HCT116 (cell line): Measurements from ENCODE around the gene TSPAN5. TPM values are rescaled to one million over a fixed set of nuclear protein-coding genes. Genes with fewer than 3 reads are reported as not detected.

ENCODE experiments used
- ATAC-seq: fragments of 200-7000 bp; cut with Tn5 transposase; 2 replicates; pipeline ENCODE4 v1.9.1; 2020; ENCODE audit warnings: mild to moderate bottlenecking, moderate library complexity
- BruUV-seq: library from RNA; stranded (reverse); fragments of 400-500 nt; replicated peaks from 2 replicates; lab custom pipeline; 2021; lab: Mats Ljungman, UMichigan
- CTCF ChIA-PET: fragments of 300-600 bp; sonication (Branson Sonifier 250); formaldehyde crosslinking; loops from one replicate; lab custom pipeline; 2021; ENCODE audit warnings: antibody characterized with exemption; lab: Charles Lee
- POLR2A ChIA-PET: fragments of 300-600, 350-600 bp; sonication (Branson Sonifier 250); formaldehyde crosslinking; loops from one replicate; lab custom pipeline; 2021; ENCODE audit warnings: antibody characterized with exemption; lab: Charles Lee
- RAD21 ChIA-PET, 2 experiments: fragments of 300-600 bp; sonication (Branson Sonifier 250); formaldehyde crosslinking; loops; one replicate each; lab custom pipeline; 2023; ENCODE audit warnings: low total read pairs in 2 of 2; ENCODE audit not compliant: uncharacterized antibody in 2 of 2, unreplicated experiment in 2 of 2, low non-redundant PET in 1 of 2; lab: Charles Lee
- DNase-seq: peaks from one replicate; pipeline ENCODE4 v3.0.0-alpha.2; 2010; ENCODE audit warnings: low read depth, low spot score
- H2AFZ ChIP-seq: fragments of 200-600 bp; shearing (Covaris generic), sonication (generic); 2 replicates; pipeline ENCODE4 v1.6.1; 2017; ENCODE audit warnings: low read depth, mixed run types, mixed read lengths, antibody characterized with exemption, low read length; ENCODE audit not compliant: poor library complexity, severe bottlenecking
- H3K27ac ChIP-seq: 2 replicates; pipeline ENCODE4 v1.5.1; 2012; ENCODE audit warnings: low read depth, low read length
- H3K27me3 ChIP-seq: fragments of 200-600 bp; sonication (generic); 2 replicates; pipeline ENCODE4 v1.6.1; 2016; ENCODE audit warnings: mixed run types, low read length, mixed read lengths; ENCODE audit not compliant: insufficient read depth
- H3K36me3 ChIP-seq, 2 experiments: fragments of 200-500 bp in 1 of 2; fragments of 200-600 bp in 1 of 2; sonication (Bioruptor generic) in 1 of 2; sonication (generic) in 1 of 2; 2 replicates each; pipeline versions ENCODE4 v1.5.1 to v1.6.1; 2014 to 2016; ENCODE audit warnings: low read length in 2 of 2, inconsistent platforms in 1 of 2, mixed read lengths in 1 of 2, mixed run types in 1 of 2; ENCODE audit not compliant: insufficient read depth in 2 of 2, control insufficient read depth in 1 of 2
- H3K4me1 ChIP-seq, 2 experiments: fragments of 200-600 bp in 1 of 2; sonication (generic) in 1 of 2; 2 replicates each; pipeline versions ENCODE4 v1.5.1 to v1.6.1; 2012 to 2017; ENCODE audit warnings: low read length in 2 of 2, inconsistent platforms in 1 of 2, mild to moderate bottlenecking in 1 of 2, mixed read lengths in 1 of 2, mixed run types in 1 of 2, moderate library complexity in 1 of 2; ENCODE audit not compliant: insufficient read depth in 2 of 2, control insufficient read depth in 1 of 2
- H3K4me2 ChIP-seq: fragments of 200-600 bp; sonication (generic); 2 replicates; pipeline ENCODE4 v1.6.1; 2017; ENCODE audit warnings: mixed run types, low read length, mixed read lengths
- H3K4me3 ChIP-seq, 2 experiments: fragments of 200-600 bp in 1 of 2; sonication (generic) in 1 of 2; replicated peaks in 1 of 2; 2 replicates each; pipeline ENCODE4 v1.5.1; 2011 to 2016; ENCODE audit warnings: low read length in 2 of 2, control low read depth in 1 of 2, low read depth in 1 of 2, mild to moderate bottlenecking in 1 of 2, mixed read lengths in 1 of 2, mixed run types in 1 of 2
- H3K79me2 ChIP-seq: fragments of 200-600 bp; sonication (generic); 2 replicates; pipeline ENCODE4 v1.6.1; 2017; ENCODE audit warnings: mild to moderate bottlenecking, mixed run types, low read length, moderate library complexity, mixed read lengths; ENCODE audit not compliant: insufficient read depth
- H3K9ac ChIP-seq: fragments of 200-600 bp; sonication (generic); 2 replicates; pipeline ENCODE4 v1.6.1; 2016; ENCODE audit warnings: low read length, mixed read lengths
- H3K9me2 ChIP-seq: fragments of 200-600 bp; sonication (generic), shearing (Covaris generic); 2 replicates; pipeline ENCODE4 v1.6.1; 2017; ENCODE audit warnings: mixed run types, mild to moderate bottlenecking, moderate library complexity; ENCODE audit not compliant: insufficient read depth
- H3K9me3 ChIP-seq, 2 experiments: fragments of 200-500 bp in 1 of 2; fragments of 200-600 bp in 1 of 2; sonication (Bioruptor generic) in 1 of 2; sonication (generic) in 1 of 2; 2 replicates each; pipeline ENCODE4 v1.6.1; 2014 to 2017; ENCODE audit warnings: low read length in 2 of 2, mixed read lengths in 2 of 2, inconsistent platforms in 1 of 2, low read depth in 1 of 2, mild to moderate bottlenecking in 1 of 2, mixed run types in 1 of 2, moderate library complexity in 1 of 2; ENCODE audit not compliant: control insufficient read depth in 1 of 2, insufficient read depth in 1 of 2
- H4K20me1 ChIP-seq: fragments of 200-600 bp; sonication (generic), shearing (Covaris generic); 2 replicates; pipeline ENCODE4 v1.6.1; 2017; ENCODE audit warnings: mixed run types, mild to moderate bottlenecking, moderate library complexity; ENCODE audit not compliant: insufficient read depth
- CBX3 ChIP-seq: IDR thresholded peaks from 2 replicates; pipeline ENCODE4 v1.6.1; 2012; ENCODE audit warnings: low read depth
- CEBPB ChIP-seq: IDR thresholded peaks from 2 replicates; pipeline ENCODE4 v1.6.1; 2012; ENCODE audit warnings: low read depth
- CTCF ChIP-seq, 3 experiments: fragments of 200-600 bp in 1 of 3; sonication (generic) in 1 of 3; IDR thresholded peaks in 2 of 3; conservative IDR thresholded peaks in 1 of 3; 2 replicates each; pipeline ENCODE4 v1.5.1; 2012 to 2017; ENCODE audit warnings: low read depth in 2 of 3, low read length in 2 of 3, antibody characterized with exemption in 1 of 3, borderline replicate concordance in 1 of 3, control low read depth in 1 of 3, mild to moderate bottlenecking in 1 of 3, mixed read lengths in 1 of 3, mixed run types in 1 of 3, moderate library complexity in 1 of 3; ENCODE audit not compliant: insufficient read depth in 1 of 3
- EZH2phosphoT487 ChIP-seq: fragments of 200-600 bp; IDR thresholded peaks from 2 replicates; pipeline ENCODE4 v1.6.1; 2018; ENCODE audit warnings: antibody characterized with exemption, borderline replicate concordance
- FOSL1 ChIP-seq: IDR thresholded peaks from 2 replicates; pipeline ENCODE4 v1.6.1; 2012; ENCODE audit warnings: low read depth
- MAX ChIP-seq: IDR thresholded peaks from 2 replicates; pipeline ENCODE4 v1.6.1; 2012
- POLR2AphosphoS5 ChIP-seq: IDR thresholded peaks from 2 replicates; pipeline ENCODE4 v1.6.1; 2011; ENCODE audit warnings: mild to moderate bottlenecking, low read depth, low read length, moderate library complexity
- RAD21 ChIP-seq: IDR thresholded peaks from 2 replicates; pipeline ENCODE4 v1.6.1; 2012; ENCODE audit warnings: low read depth, mild to moderate bottlenecking
- REST ChIP-seq: IDR thresholded peaks from 2 replicates; pipeline ENCODE4 v1.6.1; 2012; ENCODE audit warnings: low read depth
- SP1 ChIP-seq: IDR thresholded peaks from 2 replicates; pipeline ENCODE4 v1.6.1; 2012; ENCODE audit warnings: low read depth
- SRF ChIP-seq: IDR thresholded peaks from 2 replicates; pipeline ENCODE4 v1.6.1; 2012; ENCODE audit warnings: low read depth
- TCF7L2 ChIP-seq: IDR thresholded peaks from 2 replicates; pipeline ENCODE4 v1.7.0; 2011; ENCODE audit warnings: borderline replicate concordance, inconsistent platforms; ENCODE audit not compliant: insufficient read depth, insufficient read length; ENCODE audit errors: extremely low read depth
- ZBTB33 ChIP-seq: IDR thresholded peaks from 2 replicates; pipeline ENCODE4 v1.6.1; 2011; ENCODE audit warnings: mild to moderate bottlenecking, low read length, moderate library complexity; ENCODE audit not compliant: insufficient replicate concordance; ENCODE audit errors: extremely low read depth
- ZFX ChIP-seq: fragments of 450-650 bp; IDR thresholded peaks from 2 replicates; pipeline ENCODE4 v1.6.1; 2017
- intact Hi-C: fragments of 100-400 bp; cut with micrococcal nuclease; formaldehyde crosslinking; loops from 2 replicates; pipeline ENCODE4 v1.10.0; 2022
- total RNA-seq: library from RNA; stranded (reverse); gene quantifications from one replicate; pipeline ENCODE4 v1.2.1, GENCODE V29; 2021; ENCODE audit not compliant: unreplicated experiment

TSPAN5 gene
- total RNA-seq, 1 experiment from 2014 or later: 56.8 TPM

- ChIA-PET POLR2A (no interaction called here), CTCF (no interaction called here), RAD21 (no interaction called here)
- no peak for TF ChIP-seq SRF
- TF ChIP-seq ZFX: no peak
- no peak for TF ChIP-seq TCF7L2
- TF ChIP-seq REST: no peak
- no peak for TF ChIP-seq CTCF (IDR thresholded peaks at IDR 0.05 in 2 of 3, conservative IDR thresholded peaks at IDR 0.05 in 1 of 3; ENCODE audit: borderline replicate concordance in 1 of 3, insufficient read depth in 1 of 3, low read depth in 2 of 3, low read length in 2 of 3)
- TF ChIP-seq SP1: no peak
- TF ChIP-seq EZH2phosphoT487: no peak
- TF ChIP-seq POLR2AphosphoS5: no peak
- TF ChIP-seq MAX: no peak
- TF ChIP-seq CEBPB: no peak
- TF ChIP-seq FOSL1: no peak
- TF ChIP-seq RAD21: no peak
- no peak for TF ChIP-seq ZBTB33
- TF ChIP-seq CBX3: no peak
- Histone ChIP-seq H3K4me3 (no peak overlapping the region), H3K9me2 (no peaks in the 10 kb centered on the region), H3K4me1 (peaks cover 0 to 2% of the 10 kb centered on the region in 2 experiments; a peak in 1 of 4 replicates), H4K20me1 (peaks cover 6% of the 10 kb centered on the region; the same call in 1 of the 2 replicates), H2AFZ (no peak overlapping the region), H3K27me3 (no peaks in the 10 kb centered on the region), H3K36me3 (no peaks in the 10 kb centered on the region), H3K9me3 (no peaks in the 10 kb centered on the region), H3K9ac (no peak overlapping the region), H3K4me2 (no peak overlapping the region), H3K79me2 (peaks cover 94% of the 10 kb centered on the region), H3K27ac (no peak overlapping the region)
- no TSS peak for BruUV-seq
- DNase-seq: no peak
- ATAC-seq: no peak
- intact Hi-C loops: no loop called here
Observed at GRCh38 chr4:98564852-98565251, 93.6 kb downstream of the TSPAN5 start.
